HG02870 (cell line): ENCODE measurements around the gene TCTA.
A peak's percentile ranks its signal among the peaks of the same experiment; 100 is the strongest.
"Not testable (repeated sequence)": the region's sequence is repeated elsewhere in the genome, so short reads cannot be mapped to it uniquely, and the experiment has no call there.

Experiments used
- ATAC-seq: cut with Tn5 transposase; IDR thresholded peaks from one replicate; pipeline ENCODE4 v1.9.1; 2021; ENCODE audit warnings: mild to moderate bottlenecking, moderate library complexity; ENCODE audit not compliant: unreplicated experiment

Gene TCTA, protein sequence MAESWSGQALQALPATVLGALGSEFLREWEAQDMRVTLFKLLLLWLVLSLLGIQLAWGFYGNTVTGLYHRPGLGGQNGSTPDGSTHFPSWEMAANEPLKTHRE

GRCh38 chr3:49411968-49412631, at the start of gene TCTA, which contains the start of gene RHOA:
TSS of gene TCTA (plus strand) at chr3:49412423. CDS start at chr3:49412427, 4 bp downstream.
TSS of gene RHOA (minus strand) at chr3:49411976. CDS start at chr3:49375589, 36,387 bp downstream.
- peak; percentile 82 for ATAC-seq

GRCh38 chr3:49362561-49362960, 49.7 kb upstream of the TCTA start:
- no peak for ATAC-seq

DNA sequence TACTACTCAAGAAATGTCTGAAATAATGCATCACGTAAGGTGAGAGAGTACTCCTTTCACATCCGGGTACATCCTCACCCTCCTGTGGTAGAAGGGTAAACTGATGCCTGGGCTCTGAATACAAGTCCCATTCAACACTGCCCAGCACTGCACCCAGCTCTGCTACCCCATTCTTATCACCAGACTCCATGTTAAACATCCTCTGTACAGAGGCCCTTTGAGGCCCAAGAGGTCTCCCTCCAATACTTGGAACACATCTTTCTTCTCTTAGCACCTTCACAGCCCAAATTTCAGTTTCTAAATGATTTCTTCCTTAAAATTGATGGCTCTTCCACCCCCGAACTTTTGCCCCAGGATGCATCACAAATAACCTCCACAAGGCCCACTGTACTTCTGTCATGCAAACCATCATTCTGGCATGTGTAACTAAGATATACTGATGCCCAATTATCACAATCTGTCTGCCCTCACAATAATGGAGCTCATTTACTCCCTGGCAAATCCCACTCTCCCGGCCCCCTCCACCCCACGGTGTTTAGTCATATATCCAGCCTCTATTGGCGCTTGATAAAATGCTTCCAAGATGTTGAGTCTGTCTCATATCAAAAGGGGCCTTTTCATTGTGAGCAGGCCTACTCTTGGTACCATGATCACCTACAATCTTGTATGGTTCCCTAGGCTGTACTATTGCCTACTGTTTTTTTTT, 41.5 kb upstream of the TCTA start:
- ATAC-seq, result no peak

- no peak for ATAC-seq
Measured at GRCh38 chr3:49371946-49372345, 40.3 kb upstream of the TCTA start.

DNA sequence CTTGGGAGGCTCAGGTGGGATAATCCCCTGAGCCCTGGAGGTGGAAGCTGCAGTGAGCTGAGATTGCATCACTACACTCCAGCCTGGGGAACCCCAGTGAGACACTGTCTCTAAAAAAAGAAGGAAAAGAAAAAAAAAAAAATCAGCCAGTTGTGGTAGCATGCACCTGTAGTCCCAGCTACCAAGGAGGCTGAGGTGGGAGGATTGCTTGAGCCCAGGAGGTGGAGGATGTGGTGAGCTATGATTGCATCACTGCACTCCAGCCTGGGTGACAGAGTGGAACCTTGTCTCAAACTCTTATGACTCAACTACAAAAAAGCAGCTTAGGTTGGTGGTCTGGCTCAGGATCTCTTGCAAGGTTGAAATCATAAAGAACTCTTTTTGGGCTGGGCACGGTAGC, 34.7 kb upstream of the TCTA start:
- ATAC-seq, result no peak

GRCh38 chr3:49378249-49378895, 33.9 kb upstream of the TCTA start:
- no peak for ATAC-seq

DNA sequence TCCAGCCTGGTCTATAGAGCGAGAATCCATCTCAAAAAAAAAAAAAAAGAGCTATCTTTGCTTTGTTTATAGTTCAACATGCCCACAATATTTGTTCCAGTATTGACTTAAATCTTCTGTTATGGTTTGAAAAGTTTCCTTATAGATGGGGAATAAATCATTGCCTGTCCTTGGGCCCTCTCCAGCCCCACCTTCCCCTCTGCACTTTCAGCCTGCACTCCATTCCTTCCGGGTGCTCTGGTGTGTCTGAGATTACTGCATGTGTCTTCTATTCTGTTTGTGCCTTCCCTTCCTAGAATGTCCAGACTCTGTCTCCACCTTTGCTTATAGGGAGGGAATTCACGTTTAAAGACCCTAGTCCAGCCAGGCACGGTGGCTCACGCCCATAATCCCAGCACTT, 28.8 kb upstream of the TCTA start:
- no peak for ATAC-seq

GRCh38 chr3:49385617-49386016, 26.6 kb upstream of the TCTA start:
- ATAC-seq, result no peak

DNA sequence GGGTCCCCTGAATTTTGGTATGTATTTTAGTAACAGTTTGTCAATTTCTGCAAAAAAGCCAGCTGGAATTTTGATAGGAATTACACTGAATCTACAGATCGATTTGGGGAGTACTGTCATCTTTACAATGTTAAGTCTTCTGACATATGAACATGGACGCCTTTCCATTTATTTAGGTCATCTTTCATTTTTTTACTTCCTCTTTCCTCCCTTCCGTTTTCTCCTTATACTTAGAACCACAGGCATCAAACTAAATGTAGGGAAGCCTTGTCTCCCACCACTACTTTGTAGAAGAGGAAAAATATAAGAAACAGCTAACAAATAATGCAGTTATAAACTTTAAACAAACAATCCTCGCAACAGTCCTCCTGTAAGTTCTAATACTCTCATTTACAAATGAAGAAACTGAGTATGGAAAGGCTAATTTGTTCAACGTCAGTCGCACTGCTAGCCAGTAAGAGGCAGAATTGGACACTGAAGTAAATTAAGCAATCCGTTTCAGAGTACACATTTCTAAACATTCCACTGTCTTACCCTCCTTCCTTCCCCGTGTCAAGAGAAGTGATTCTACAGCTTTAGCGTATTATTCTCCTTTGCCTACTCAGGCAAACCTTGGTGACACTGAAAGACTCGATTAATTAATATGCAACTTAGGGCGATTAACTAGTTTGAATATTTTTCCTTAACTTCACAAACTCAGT, 26.0 kb upstream of the TCTA start:
- no peak for ATAC-seq

DNA sequence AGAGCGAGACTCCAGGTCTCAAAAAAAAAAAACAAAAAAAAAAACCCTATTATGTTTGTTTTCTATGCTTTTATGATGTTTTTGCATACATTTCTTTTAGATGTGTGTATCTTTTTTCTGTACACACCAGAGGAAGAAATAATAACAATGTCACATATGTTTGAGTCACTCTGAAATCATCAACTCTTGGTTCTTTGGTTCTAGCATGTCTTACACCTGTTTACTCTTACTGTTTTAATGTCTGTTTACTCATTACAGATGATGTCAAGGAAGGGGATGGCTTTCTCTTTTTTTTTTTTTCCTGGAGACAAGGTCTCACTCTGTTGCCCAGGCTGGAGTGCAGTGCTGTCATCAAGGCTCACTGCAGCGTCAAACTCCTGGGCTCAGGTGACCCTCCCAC, 24.5 kb upstream of the TCTA start:
- no peak for ATAC-seq

- no peak for ATAC-seq
Measured at GRCh38 chr3:49388289-49388820, 23.9 kb upstream of the TCTA start.

GRCh38 chr3:49389297-49389696, 22.9 kb upstream of the TCTA start:
- no peak for ATAC-seq

DNA sequence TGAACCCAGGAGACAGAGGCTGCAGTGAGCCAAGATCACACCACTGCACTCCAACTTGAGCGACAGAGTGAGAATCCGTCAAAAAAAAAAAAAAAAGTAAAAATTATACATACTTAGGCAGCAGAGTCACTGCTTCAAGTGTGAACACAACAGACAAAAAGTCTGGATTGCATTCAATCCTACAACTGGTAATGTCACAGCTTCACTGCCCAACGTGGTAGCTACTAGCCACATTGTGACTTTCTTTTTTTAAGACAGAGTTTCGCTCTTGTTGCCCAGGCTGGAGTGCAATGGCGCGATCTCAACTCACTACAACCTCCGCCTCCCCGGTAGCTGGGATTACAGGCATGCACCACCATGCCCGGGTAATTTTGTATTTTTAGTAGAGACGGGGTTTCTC, 20.9 kb upstream of the TCTA start:
- not testable (repeated sequence) for ATAC-seq

- ATAC-seq, result no peak
Measured at GRCh38 chr3:49397470-49397869, 14.8 kb upstream of the TCTA start.

GRCh38 chr3:49399461-49399860, 12.8 kb upstream of the TCTA start:
- no peak for ATAC-seq

DNA sequence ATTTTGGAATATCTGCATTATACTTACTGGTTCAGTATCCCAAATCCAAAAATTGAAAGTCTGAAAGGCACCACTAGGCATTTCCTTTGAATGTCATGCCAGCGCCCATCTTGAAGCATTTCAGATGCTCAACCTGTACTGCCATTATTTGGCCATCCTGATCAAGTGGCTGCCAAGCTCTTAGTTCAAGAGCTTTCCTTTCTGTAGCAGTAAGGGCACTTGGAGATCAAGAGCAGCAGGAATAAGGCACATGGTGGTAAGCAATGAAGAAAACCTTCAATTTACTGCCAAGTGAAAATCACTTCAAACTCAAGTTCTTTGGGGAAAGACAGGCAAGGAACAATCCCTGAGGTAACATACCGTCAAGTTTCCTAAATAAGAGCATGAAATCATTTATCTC, 10.5 kb upstream of the TCTA start:
- no peak for ATAC-seq

DNA sequence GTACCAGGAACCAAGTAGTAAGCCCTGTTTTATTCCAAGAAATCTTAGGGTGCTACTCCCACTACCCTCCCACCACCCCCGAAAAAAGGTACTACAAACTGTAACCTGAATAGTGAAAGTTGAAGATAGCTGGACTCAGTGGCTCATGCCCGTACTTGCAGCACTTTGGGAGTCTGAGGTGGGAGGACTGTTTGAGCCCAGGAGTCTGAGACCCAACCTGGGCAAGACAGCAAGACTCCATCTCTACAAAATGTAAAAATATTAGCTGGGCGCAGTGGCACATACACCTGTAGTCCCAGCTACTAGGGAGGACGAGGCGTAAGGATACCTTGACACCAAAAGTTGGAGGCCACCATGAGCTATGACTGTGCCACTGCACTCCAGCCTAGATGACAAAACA, 8.3 kb upstream of the TCTA start:
- no peak for ATAC-seq

- ATAC-seq, result not testable (repeated sequence)
Measured at GRCh38 chr3:49405570-49405969, 6.7 kb upstream of the TCTA start.

DNA sequence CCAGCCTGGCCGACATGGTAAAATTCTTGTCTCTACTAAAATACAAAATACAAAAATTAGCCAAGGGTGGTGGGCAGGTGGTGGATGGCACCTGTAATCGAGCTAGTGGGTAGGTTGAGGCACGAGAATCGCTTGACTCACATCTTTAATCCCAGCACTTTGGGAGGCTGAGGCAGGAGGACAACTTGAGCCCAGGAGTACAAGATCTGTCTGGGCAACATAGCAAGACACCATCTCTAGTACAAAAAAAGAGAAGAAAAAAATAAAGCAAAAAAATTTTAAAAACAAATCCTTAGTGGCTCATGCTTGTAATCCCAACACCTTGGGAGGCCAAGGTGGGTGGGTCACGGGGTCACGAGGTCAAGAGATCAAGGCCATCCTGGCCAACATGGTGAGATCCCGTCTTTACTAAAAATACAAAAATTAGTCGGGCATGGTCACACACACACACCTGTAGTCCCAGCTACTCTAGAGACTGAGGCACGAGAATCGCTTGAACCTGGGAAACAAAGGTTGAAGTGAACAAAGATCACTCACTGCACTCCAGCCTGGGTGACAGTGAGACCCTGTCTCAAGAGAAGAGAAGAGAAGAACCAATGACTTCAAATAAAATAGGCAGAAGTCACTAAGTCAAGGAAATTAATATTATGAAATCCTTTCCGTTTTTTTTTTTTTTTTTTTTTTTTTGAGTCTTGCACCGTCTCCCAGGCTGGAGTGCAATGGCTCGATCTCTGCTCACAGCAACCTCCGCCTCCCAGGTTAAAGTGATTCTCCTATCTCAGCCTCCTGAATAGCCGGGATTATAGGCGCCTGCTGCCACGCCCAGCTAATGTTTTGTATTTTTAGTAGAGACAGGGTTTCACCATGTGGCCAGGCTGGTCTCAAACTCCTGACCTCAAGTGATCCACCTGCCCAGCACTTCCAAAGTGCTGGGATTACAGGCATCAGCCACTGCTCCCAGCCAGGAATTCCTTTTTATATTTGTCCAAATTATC, 5.4 kb upstream of the TCTA start:
- no peak for ATAC-seq
